Bladder microvascular endothelial cell (primary cell): ENCODE measurements around the gene SEPTIN6. TPM values are rescaled to one million over a fixed set of nuclear protein-coding genes. Genes with fewer than 3 reads are reported as not detected.

Experiments
- total RNA-seq: library from RNA; depleted of rRNA; stranded (reverse); fragments of >200 nt; gene quantifications from 2 replicates; pipeline ENCODE4 v1.2.3, GENCODE V29; 2014

The SEPTIN6 gene
- 7.1 and 10.6 TPM in 2 replicates for total RNA-seq

GRCh38 chrX:119693040-119693995 is at the start of gene SEPTIN6:
Gene SEPTIN6 (minus strand): TSS chrX:119693168. CDS start chrX:119693105, 63 bp downstream.

Other genes starting within 250 kb of the SEPTIN6 start
- gene SLC25A5, start 224.7 kb downstream of the SEPTIN6 start, total RNA-seq: 174 and 199 TPM in 2 replicates
- 34.5 and 51.5 TPM in 2 replicates for gene STEEP1, start 127.8 kb downstream of the SEPTIN6 start, total RNA-seq
- gene UBE2A, start 118.6 kb downstream of the SEPTIN6 start, total RNA-seq: 16.5 and 31.5 TPM in 2 replicates
- 3.1 and 8.2 TPM in 2 replicates for gene NKRF, start 86.7 kb downstream of the SEPTIN6 start, total RNA-seq
- gene SOWAHD, start 65.4 kb upstream of the SEPTIN6 start, total RNA-seq: not detected in 2 replicates
- gene RPL39, start 98.5 kb upstream of the SEPTIN6 start, total RNA-seq: 1,366 and 2,089 TPM in 2 replicates
- 2.4 and 3.5 TPM in 2 replicates for gene UPF3B, start 159.8 kb upstream of the SEPTIN6 start, total RNA-seq
- gene RNF113A, start 178.6 kb upstream of the SEPTIN6 start, total RNA-seq: 12.2 and 14.2 TPM in 2 replicates
- 94.1 and 103 TPM in 2 replicates for gene NDUFA1, start 178.7 kb upstream of the SEPTIN6 start, total RNA-seq
- not detected in 2 replicates for gene AKAP14, start 202.7 kb upstream of the SEPTIN6 start, total RNA-seq